ENCODE data around the gene FEM1B.

FEM1B gene

DNA sequence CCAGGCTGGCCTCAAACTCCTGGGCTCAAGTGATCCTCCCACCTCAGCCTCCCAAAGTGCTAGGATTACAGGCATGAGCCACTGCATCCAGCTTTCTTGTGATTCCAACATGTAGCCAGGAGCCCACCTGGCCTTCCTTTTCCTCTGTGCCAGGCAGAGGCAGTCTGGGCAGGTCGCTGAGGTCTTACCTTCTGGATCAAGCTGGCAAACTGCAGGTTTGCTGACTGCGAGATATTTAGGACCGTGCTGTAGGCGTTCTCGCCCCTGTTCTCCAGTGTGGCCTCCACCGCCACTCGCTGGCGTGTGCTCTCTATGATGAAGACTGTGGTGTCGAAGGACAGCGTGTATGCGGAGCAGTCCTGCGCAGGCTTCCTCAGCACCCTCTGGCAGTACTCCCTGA lies 42.5 kb downstream of the FEM1B start:
- peaks cover 81% of the 10 kb centered on the region for H3K36me3 ChIP-seq (replicated peaks)
- no peak overlapping the region for H3K27ac ChIP-seq
- H3K27me3 ChIP-seq (replicated peaks): no peaks in the 10 kb centered on the region
- in situ Hi-C loops (cut with HindIII; ENCODE audit: low pct_ligation_motif_present, low sequenced_read_pairs): no loop called here
- no peak for TF ChIP-seq CTCF (IDR thresholded peaks at IDR 0.05; ENCODE audit: low read depth, low read length, missing control alignments)
- H3K4me3 ChIP-seq (ENCODE audit: low read depth, low read length): no peak overlapping the region
- no peak for DNase-seq

DNA sequence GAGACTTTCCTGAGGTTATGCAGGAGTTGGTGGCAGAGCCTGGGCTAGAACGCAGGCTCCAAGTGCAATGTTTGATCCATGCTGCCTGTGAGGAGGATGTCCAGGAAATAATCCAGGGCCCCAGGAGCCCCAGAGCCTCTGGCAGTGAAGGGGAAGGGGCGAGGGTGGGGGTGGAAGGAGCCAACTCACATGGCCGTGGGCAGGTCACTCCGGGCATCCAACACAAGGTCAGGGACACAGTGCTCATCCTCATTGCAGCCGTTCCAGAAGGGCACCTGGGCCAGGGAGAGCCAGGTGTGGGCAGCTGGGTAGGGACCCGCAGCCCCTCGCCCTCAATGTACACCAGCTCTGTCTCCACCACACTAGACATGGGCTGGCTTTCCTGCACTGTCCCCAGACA lies 43.7 kb downstream of the FEM1B start:
- H3K27ac ChIP-seq: no peak overlapping the region
- peaks cover 86% of the 10 kb centered on the region for H3K36me3 ChIP-seq (replicated peaks)
- in situ Hi-C loops (cut with HindIII; ENCODE audit: low pct_ligation_motif_present, low sequenced_read_pairs): no loop called here
- no peak overlapping the region for H3K4me3 ChIP-seq (ENCODE audit: low read depth, low read length)
- TF ChIP-seq CTCF (IDR thresholded peaks at IDR 0.05; ENCODE audit: low read depth, low read length, missing control alignments): no peak
- no peaks in the 10 kb centered on the region for H3K27me3 ChIP-seq (replicated peaks)
- no peak for DNase-seq

- TF ChIP-seq CTCF (IDR thresholded peaks at IDR 0.05; ENCODE audit: low read depth, low read length, missing control alignments): no peak
- Histone ChIP-seq H3K27me3 (replicated peaks) (no peaks in the 10 kb centered on the region), H3K4me3 (ENCODE audit: low read depth, low read length) (no peak overlapping the region), H3K27ac (no peak overlapping the region), H3K36me3 (replicated peaks) (peaks cover 90% of the 10 kb centered on the region)
- in situ Hi-C loops (cut with HindIII; ENCODE audit: low pct_ligation_motif_present, low sequenced_read_pairs): no loop called here
- no peak for DNase-seq
Observed at GRCh38 chr15:68322796-68323195, 45.3 kb downstream of the FEM1B start.

GRCh38 chr15:68325726-68326125 lies 48.2 kb downstream of the FEM1B start:
- Histone ChIP-seq H3K27me3 (replicated peaks) (no peaks in the 10 kb centered on the region), H3K36me3 (replicated peaks) (peaks cover 85% of the 10 kb centered on the region), H3K4me3 (ENCODE audit: low read depth, low read length) (no peak overlapping the region), H3K27ac (no peak overlapping the region)
- in situ Hi-C loops (cut with HindIII; ENCODE audit: low pct_ligation_motif_present, low sequenced_read_pairs): no loop called here
- DNase-seq: no peak
- TF ChIP-seq CTCF (IDR thresholded peaks at IDR 0.05; ENCODE audit: low read depth, low read length, missing control alignments): no peak

GRCh38 chr15:68326711-68327354 lies 49.3 kb downstream of the FEM1B start:
- H3K27ac ChIP-seq: no peak overlapping the region
- no peak overlapping the region for H3K4me3 ChIP-seq (ENCODE audit: low read depth, low read length)
- DNase-seq: no peak
- H3K36me3 ChIP-seq (replicated peaks): peaks cover 82% of the 10 kb centered on the region
- no peaks in the 10 kb centered on the region for H3K27me3 ChIP-seq (replicated peaks)
- TF ChIP-seq CTCF (IDR thresholded peaks at IDR 0.05; ENCODE audit: low read depth, low read length, missing control alignments): no peak
- in situ Hi-C loops (cut with HindIII; ENCODE audit: low pct_ligation_motif_present, low sequenced_read_pairs): no loop called here

DNA sequence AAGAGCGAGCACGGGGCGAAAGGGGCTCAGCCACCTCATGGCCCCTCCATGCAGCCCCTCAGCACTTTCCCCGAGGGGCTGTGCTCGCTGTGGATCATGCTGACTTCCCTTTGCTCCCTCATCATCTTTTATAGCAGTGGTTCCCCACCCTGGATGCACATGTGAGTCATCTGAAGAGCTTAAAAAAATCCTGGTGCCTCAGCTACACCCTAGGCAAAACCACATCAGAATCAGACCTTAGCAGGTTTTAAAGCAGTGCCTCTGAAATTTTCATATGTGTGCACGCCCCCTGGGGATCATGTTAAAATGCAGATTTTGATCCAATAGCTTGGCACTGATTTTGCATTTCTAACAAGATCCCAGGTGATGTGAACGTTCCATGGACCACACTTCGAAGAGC lies 50.9 kb downstream of the FEM1B start:
- in situ Hi-C loops (cut with HindIII; ENCODE audit: low pct_ligation_motif_present, low sequenced_read_pairs): no loop called here
- TF ChIP-seq CTCF (IDR thresholded peaks at IDR 0.05; ENCODE audit: low read depth, low read length, missing control alignments): no peak
- H3K27me3 ChIP-seq (replicated peaks): no peaks in the 10 kb centered on the region
- DNase-seq: no peak
- no peak overlapping the region for H3K4me3 ChIP-seq (ENCODE audit: low read depth, low read length)
- no peak overlapping the region for H3K27ac ChIP-seq
- peaks cover 76% of the 10 kb centered on the region for H3K36me3 ChIP-seq (replicated peaks)

Measured in brain microvascular endothelial cell (primary cell).